ELR (cell line): ENCODE data around the gene ANKRD29.
A peak's percentile ranks its signal among the peaks of the same experiment; 100 is the strongest.

Experiments used
- DNase-seq: peaks from one replicate; pipeline ENCODE4 v3.0.0-alpha.2; 2015; ENCODE audit warnings: low read depth

ANKRD29 gene

GRCh38 chr18:23645568-23646175, 17.0 kb downstream of the ANKRD29 start:
- DNase-seq = no peak

GRCh38 chr18:23643815-23644490, 18.8 kb downstream of the ANKRD29 start:
- no peak for DNase-seq

DNA sequence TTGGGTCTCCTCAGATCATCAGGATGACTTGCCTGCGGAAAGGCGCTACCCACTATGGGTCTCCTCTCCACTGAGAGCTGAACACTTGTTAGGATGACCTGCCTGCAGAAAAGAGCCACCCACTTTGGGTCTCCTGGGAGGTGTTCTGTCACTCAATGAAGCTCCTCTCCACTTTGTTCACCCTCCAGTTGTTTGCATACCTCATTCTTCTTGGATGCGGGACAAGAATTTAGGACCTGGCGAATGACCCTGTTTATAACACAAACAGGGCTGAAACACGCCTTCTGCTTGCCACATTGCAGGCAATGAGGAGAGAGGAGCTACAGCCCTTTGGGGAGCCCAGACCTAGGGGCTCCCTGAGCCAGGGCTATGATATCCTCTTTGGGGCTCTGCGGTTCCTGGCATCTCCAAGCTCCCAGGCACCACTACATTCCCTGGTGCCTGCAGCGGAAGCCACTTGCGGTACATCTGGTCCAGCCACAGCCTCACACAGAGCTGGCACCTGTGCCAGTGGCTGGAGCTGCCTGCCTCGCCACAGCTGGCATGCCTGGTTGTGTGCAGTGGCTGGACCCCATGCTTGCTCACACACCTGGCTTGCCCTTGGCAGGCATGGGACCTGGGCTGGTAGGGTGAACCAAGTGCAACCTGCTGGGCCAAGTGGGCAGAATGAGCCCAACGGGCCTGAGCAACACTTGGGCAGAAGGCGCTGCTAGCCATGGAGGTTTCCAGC, 20.6 kb downstream of the ANKRD29 start:
- no peak for DNase-seq

- DNase-seq = no peak
Observed at GRCh38 chr18:23641143-23641720, 21.5 kb downstream of the ANKRD29 start.

- DNase-seq = no peak
Observed at GRCh38 chr18:23640052-23640451, 22.7 kb downstream of the ANKRD29 start.

- peak; percentile 45 for DNase-seq
Observed at GRCh38 chr18:23636433-23636832, 26.3 kb downstream of the ANKRD29 start.

GRCh38 chr18:23636071-23636399, 26.7 kb downstream of the ANKRD29 start:
- no peak for DNase-seq

GRCh38 chr18:23635283-23636070, 27.2 kb downstream of the ANKRD29 start:
- DNase-seq = no peak

GRCh38 chr18:23634692-23635091, 28.0 kb downstream of the ANKRD29 start:
- no peak for DNase-seq

- no peak for DNase-seq
Observed at GRCh38 chr18:23632615-23633014, 30.1 kb downstream of the ANKRD29 start.

- DNase-seq = no peak
Observed at GRCh38 chr18:23631746-23632145, 31.0 kb downstream of the ANKRD29 start.

DNA sequence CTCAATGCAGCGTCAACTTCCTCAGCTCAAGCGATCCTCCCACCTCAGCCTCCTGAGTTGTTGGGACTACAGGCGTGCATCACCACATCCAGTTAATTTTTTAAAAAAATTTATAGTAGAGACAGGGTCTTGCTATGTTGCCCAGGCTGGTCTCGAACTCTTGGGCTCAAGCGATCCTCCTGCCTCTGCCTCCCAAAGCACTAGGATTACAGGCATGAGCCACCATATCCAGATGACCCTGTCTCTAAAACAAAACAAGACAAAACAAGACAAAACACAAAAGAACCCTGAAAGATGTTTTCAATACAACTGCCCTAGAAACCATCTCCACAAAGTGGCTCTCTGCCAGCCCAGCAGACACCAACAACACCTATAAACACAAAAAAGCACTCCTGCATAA, 31.4 kb downstream of the ANKRD29 start:
- no peak for DNase-seq

DNA sequence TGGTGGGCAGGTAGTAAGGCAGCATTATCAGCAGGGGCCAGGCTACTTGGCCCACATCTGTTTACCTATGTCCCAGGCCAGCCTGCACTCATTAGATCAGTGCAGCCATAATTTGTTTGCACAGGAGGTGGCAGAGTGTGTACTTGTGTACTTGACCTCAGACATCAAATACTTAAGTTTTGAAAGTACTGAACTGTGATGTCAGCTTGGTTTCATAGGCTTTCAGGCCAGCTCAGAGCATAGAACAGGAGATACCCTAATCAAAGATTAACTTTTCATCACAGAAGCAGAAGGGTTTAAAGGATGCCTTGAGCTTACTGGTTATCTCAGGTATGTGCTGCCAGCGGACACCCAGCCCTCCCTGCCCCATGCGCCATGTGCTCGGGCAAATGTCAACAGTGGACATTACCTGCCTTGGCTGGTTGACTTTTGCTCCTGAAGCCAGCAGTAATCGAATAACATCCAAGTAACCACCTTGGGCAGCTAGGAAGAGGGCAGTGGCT, 33.2 kb downstream of the ANKRD29 start:
- DNase-seq = no peak

DNA sequence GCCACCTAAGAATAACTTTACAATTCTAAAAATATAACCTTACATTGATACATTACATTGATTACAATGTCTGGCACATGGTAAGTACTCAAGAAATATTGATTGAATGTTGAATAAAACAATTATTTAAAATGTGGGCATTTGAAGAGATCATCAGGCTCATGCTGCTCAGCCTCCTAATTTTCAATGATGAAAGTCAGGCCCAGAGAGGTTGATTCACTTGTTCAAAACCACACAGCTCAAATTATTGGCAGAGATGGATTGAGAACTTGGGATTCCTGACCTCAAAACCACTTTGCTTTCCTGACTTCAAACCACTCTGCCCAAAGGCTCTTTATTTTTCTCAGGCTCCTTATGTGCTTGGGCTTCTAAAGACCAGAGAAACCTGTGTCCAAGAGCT, 34.7 kb downstream of the ANKRD29 start:
- no peak for DNase-seq

DNA sequence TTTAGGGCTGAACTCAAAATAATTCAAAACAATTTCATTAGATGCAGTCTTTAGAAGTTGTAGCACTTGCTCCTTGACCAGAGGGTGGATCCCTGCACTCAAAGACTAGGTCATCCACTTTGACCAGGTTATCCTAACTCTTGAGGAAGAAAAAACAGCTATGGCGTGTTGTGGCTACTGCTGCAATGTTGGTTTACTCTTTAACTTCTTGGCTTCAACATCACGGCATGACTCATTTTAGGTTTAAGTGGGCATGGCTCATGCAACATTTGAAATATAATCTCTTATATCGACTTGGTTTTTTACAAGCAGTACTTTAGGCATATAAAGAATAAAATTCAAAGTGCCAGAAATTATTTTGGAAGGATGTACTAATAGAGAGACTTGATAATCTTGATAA, 35.4 kb downstream of the ANKRD29 start:
- peak; percentile 93 for DNase-seq

DNA sequence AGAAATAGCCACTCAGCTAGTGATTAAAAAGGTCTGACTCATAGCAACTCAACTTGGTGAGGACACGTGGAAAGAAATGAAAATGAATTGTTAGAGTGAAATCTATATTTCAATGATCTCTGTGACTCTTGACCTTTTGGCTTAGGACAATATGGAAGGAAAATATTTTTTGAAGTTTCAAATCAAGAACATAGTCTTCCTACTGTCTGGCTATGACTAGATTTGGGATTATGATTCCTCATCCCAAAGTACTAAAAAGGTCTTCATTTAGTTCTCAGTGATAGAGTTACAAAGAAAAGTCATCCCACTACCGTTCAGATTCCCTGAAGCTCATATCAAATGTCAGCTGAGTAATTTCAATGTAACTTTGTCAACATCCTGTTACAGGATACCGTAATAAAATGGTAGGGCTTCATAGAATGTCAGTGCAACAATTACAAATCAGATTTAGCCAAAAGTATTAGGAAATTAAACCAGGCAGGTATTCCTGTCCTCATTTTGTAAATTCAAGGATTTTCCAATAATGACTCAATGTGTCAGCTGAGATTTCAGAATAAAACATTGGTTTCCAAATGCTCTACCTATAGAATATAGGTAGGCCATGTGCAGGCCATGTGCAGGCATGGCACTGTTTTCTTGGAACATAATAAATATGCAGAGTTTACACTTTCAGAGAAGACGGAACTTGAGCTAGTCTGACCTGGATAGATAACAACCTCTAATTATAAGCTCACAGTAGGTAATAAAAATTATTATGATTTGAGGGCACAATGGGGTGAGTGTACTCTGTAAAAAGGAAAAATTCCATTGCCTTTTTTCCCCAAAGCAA, 36.0 kb downstream of the ANKRD29 start:
- peak; percentile 82 for DNase-seq

- no peak for DNase-seq
Observed at GRCh38 chr18:23623040-23623439, 39.7 kb downstream of the ANKRD29 start.

DNA sequence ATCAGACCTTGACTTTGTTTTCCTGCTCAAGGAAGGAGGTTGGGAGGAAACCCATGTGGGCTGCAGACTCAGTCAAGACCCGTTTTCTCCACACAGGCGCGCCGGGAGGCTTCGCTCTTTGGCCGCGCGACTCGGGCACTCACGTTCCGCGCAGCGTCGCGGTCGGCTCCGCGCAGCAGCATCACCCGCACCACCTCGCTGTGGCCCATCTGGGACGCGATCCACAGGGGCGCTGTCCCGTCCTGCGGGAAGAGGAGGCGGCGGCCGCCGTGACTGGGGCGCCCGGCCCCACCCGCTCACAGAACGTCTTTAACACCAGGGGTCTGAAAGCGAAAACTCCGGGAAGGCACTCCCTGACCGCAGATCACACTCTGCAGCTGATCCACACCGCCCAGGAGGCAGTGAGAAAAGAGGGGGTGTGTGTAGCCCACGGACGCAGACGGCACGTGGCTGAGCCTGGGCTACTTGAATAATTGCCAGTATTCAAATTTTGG, 43.3 kb downstream of the ANKRD29 start:
- DNase-seq = peak; percentile 50

- DNase-seq = no peak
Observed at GRCh38 chr18:23618862-23619387, 43.8 kb downstream of the ANKRD29 start.

DNA sequence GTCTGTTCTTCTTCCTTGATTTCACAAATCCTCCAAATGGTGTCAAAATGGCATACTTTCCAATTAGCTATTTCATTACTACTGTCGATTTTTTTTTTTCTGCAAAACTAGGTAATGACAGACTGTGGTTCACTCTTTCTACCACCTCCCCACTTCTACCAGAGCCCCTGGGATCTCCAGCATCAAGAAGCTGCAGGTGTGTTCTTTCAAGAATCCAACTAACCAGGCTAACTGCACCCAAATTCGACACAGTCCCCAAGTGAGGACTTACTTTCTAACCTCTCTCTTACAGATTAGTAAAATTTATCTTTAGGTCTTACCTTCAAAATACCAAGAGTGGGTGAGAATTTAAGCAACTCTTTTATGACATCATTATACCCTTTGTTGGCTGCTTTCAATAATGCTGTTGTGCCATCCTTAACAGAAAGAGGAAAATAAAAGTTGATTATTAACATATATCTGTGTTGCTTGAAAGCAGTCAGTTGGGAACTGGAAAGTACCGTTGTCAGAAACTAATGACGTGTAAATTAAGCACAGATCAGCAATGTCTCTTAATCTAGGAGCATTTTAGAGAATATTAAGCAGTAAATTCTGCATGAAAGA, 45.2 kb downstream of the ANKRD29 start:
- no peak for DNase-seq
